LNCAP (cell line): Measurements from ENCODE around the gene DMRT3.
A peak's percentile ranks its signal among the peaks of the same experiment; 100 is the strongest.

Source experiments
- TF ChIP-seq, protein P1 (sequence below): fragments of 450-650 bp; IDR thresholded peaks from 2 replicates; pipeline ENCODE4 v1.5.1; 2017; ENCODE audit warnings: mild to moderate bottlenecking

DMRT3 gene

GRCh38 chr9:995781-996180 is 19.3 kb downstream of the DMRT3 start:
- TF ChIP-seq, protein P1, sequence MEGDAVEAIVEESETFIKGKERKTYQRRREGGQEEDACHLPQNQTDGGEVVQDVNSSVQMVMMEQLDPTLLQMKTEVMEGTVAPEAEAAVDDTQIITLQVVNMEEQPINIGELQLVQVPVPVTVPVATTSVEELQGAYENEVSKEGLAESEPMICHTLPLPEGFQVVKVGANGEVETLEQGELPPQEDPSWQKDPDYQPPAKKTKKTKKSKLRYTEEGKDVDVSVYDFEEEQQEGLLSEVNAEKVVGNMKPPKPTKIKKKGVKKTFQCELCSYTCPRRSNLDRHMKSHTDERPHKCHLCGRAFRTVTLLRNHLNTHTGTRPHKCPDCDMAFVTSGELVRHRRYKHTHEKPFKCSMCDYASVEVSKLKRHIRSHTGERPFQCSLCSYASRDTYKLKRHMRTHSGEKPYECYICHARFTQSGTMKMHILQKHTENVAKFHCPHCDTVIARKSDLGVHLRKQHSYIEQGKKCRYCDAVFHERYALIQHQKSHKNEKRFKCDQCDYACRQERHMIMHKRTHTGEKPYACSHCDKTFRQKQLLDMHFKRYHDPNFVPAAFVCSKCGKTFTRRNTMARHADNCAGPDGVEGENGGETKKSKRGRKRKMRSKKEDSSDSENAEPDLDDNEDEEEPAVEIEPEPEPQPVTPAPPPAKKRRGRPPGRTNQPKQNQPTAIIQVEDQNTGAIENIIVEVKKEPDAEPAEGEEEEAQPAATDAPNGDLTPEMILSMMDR, result no peak

DNA sequence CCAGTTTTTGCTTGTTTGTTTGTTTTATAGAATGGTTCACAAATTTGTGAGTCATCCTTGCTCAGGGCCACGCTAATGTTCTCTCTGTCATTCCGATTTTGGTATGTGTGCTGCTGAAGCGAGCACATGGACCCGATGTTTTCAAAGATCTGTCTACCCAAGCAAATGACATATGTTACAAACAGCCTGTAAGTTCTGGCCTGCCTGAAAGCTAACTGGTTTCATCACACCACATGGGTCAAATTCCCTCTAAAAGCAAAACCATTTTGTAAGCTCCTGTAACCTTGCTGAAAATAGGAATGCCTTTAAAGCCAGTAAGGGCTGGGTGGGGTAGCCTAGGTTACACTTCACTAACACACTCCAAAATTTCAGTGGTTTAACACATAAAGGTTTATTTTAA is 25.4 kb downstream of the DMRT3 start:
- TF ChIP-seq, protein P1, result no peak

DNA sequence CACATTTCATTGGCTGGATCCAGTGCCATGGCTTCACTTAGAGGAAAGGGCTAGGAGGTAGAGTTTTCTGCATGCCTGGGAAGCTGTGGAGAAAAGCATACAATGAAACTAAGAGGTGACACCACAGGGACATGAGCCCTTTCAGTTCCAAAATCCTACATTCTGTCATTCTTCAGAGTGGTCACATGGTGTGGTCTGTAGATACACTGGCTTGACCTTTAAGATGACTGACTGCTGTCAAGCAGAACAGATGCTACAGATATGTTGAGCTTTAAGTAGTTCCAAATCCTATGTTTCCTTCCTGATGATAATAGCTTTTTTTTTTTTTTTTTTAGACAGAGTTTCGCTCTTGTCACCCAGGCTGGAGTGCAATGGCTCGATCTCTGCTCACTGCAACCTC is 26.2 kb downstream of the DMRT3 start:
- TF ChIP-seq, protein P1, result no peak

DNA sequence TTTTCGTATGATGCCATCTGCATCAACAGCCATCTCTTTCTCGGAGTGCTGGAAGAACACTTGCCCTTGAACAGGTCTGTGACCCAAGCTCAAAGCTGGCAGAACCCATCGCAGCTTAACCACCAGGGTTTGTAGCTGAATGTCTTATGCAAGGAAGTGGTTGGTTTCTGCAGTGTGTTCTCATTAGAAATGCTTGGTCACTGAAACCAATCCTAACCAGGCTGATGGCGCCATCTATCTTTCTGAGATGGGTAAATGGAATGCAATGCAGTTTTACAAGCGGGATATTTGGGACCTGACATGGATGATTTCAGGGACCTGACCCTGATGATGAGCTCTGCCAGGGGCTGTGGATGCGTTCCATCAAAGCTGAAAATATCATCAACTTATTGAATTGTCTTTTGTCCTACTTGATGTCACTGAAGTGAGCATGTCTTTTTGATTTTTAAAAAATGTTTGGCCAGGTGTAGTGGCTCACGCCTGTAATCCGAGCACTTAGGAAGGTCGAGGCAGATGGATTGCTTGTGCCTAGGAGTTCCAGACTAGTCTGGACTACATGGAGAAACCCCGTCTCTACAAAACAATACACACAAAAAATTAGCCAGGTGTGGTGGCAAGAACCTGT is 28.7 kb downstream of the DMRT3 start:
- TF ChIP-seq, protein P1, result peak; percentile 58; the same call in 1 of the 2 replicates

DNA sequence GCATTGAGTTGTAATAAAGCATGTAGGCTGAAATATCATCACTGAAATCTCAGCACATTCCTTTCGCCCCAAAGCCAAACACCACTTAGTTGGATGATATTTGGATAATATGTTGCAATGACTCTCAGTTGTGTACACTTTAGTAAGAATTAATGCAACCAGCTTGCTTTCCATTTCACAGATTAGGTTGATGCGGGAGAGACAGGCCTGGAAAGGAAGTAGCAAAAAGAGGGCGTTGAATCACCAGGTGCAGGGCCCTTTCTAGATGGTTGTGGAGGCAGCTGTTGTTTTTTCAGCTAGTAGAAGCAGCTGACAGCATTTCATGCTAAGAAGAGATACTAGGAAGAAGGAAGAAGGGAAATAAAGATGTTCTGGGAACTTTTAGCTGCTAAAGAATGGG is 30.9 kb downstream of the DMRT3 start:
- TF ChIP-seq, protein P1, result no peak

- TF ChIP-seq, protein P1, result no peak
Observed at GRCh38 chr9:1008216-1008615, 31.8 kb downstream of the DMRT3 start.

DNA sequence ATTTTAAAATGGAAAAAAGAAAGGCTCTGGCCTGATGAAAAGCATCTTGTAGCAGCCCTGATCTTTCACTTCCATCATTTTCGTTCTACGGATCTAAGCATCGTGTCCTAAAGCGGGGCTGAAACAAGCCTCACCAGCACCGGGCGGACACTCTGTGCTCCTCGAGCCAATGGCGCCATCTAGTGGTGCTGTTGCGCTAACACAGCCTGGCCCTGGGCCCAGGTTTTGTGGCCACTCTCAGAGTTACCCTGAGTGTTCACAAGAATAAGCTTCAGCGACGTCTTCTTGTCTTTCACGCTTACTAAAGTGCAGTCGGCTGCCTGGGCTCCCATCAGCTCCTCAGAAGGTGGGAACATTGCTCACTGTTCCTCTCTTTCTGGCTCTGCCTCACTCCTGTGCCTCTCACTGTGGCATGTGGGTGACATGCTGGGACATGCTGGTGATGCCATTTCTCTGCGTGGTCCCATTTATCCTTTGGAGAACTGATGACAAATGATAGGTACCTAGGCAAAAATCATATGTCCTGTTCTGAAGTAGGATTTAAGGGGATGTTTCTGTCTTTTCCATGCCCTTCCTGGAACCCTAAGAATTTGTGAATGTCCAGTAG is 32.7 kb downstream of the DMRT3 start:
- TF ChIP-seq, protein P1, result peak; percentile 95

- TF ChIP-seq, protein P1, result no peak
Observed at GRCh38 chr9:1013021-1013420, 36.6 kb downstream of the DMRT3 start.
